SK-N-SH (cell line): ENCODE results near the gene FBXO15.

Experiments
- CTCF ChIP-seq: fragments of 200-600 bp; sonication (generic); IDR thresholded peaks from 2 replicates; pipeline ENCODE4 v1.6.1; 2017; ENCODE audit warnings: antibody characterized with exemption, mild to moderate bottlenecking, moderate library complexity
- EP300 ChIP-seq, 2 experiments: IDR thresholded peaks; 2 replicates each; pipeline versions ENCODE4 v1.4.0 to v1.6.1; 2012; ENCODE audit warnings: borderline replicate concordance in 1 of 2, low read depth in 1 of 2, low read length in 1 of 2
- FOXJ3 ChIP-seq: sonication (generic); formaldehyde crosslinking; IDR thresholded peaks from 2 replicates; pipeline ENCODE4 v1.5.1; 2020; ENCODE audit warnings: mild to moderate bottlenecking, missing genetic modification reagents
- JUND ChIP-seq: IDR thresholded peaks from 2 replicates; pipeline ENCODE4 v1.4.0; 2012
- REST ChIP-seq: IDR thresholded peaks from 2 replicates; pipeline ENCODE4 v1.6.1; 2012; ENCODE audit warnings: mild to moderate bottlenecking, low read depth, low read length, moderate library complexity
- RXRA ChIP-seq: IDR thresholded peaks from 2 replicates; pipeline ENCODE4 v1.4.0; 2012; ENCODE audit warnings: low read depth, mild to moderate bottlenecking, borderline replicate concordance

GRCh38 chr18:74115046-74115445, 32.6 kb downstream of the FBXO15 start:
- no peak for TF ChIP-seq CTCF
- no peak for TF ChIP-seq RXRA
- no peak for TF ChIP-seq JUND
- TF ChIP-seq REST: no peak
- TF ChIP-seq EP300 (IDR thresholded peaks at IDR 0.05; ENCODE audit: borderline replicate concordance in 1 of 2, low read depth in 1 of 2, low read length in 1 of 2): no peak
- TF ChIP-seq FOXJ3 (CRISPR knock-in tag): no peak
